T-helper 17 cell (primary cell): ENCODE results near the gene CYP11A1. TPM values are rescaled to one million over a fixed set of nuclear protein-coding genes. Genes with fewer than 3 reads are reported as not detected.

Source experiments
- ATAC-seq: fragments of 150-1000 bp; cut with Tn5 transposase; 2 replicates; pipeline ENCODE4 v1.10.0; 2021; ENCODE audit warnings: mild to moderate bottlenecking, moderate library complexity
- DNase-seq, 3 donors: peaks; one replicate each; pipeline versions ENCODE4 v3.0.0 to v3.0.0-alpha.2; 2020 to 2021
- H3K9me3 ChIP-seq: one replicate; pipeline ENCODE4 v1.7.0; 2013; ENCODE audit warnings: low read length, mild to moderate bottlenecking; ENCODE audit not compliant: control insufficient read depth, poor library complexity, severe bottlenecking
- H3K27ac Mint-ChIP-seq: one replicate; pipeline ENCODE4 v1.8.0; 2022; ENCODE audit warnings: mild to moderate bottlenecking, moderate library complexity, mixed read lengths
- H3K27me3 Mint-ChIP-seq: one replicate; pipeline ENCODE4 v1.8.0; 2022; ENCODE audit warnings: mixed read lengths
- H3K36me3 Mint-ChIP-seq: one replicate; pipeline ENCODE4 v1.8.0; 2022; ENCODE audit warnings: low read depth, mixed read lengths
- H3K4me1 Mint-ChIP-seq: one replicate; pipeline ENCODE4 v1.8.0; 2022; ENCODE audit warnings: mild to moderate bottlenecking, mixed read lengths
- H3K4me3 Mint-ChIP-seq: one replicate; pipeline ENCODE4 v1.8.0; 2022; ENCODE audit warnings: mild to moderate bottlenecking, moderate library complexity, mixed read lengths
- total RNA-seq, 4 donors: library from RNA in 2 of 4; stranded (reverse) in 2 of 4; gene quantifications; one replicate each; pipeline ENCODE4 v1.2.3 and lab custom pipeline; 2022 to 2026

The CYP11A1 gene
- total RNA-seq, 2 donors from 2014 or later, result not detected

GRCh38 chr15:74350295-74351275 is 16.9 kb downstream of the CYP11A1 start:
- H3K27me3 Mint-ChIP-seq, result peaks cover 23% of the 10 kb centered on the region
- DNase-seq, result no peak

GRCh38 chr15:74349241-74349778 is 18.1 kb downstream of the CYP11A1 start:
- H3K27me3 Mint-ChIP-seq, result peaks cover 31% of the 10 kb centered on the region
- peaks cover 4% of the 10 kb centered on the region for H3K36me3 Mint-ChIP-seq
- no peak overlapping the region for H3K4me3 Mint-ChIP-seq
- DNase-seq, result no peak
- H3K9me3 ChIP-seq, result no peaks in the 10 kb centered on the region
- H3K27ac Mint-ChIP-seq, result no peak overlapping the region
- peaks cover 7% of the 10 kb centered on the region for H3K4me1 Mint-ChIP-seq
- ATAC-seq, result no peak

More at GRCh38 chr15:74350295-74351275, 16.9 kb downstream of the CYP11A1 start:
- Mint-ChIP-seq H3K36me3 (peaks cover 5% of the 10 kb centered on the region), H3K4me3 (no peak overlapping the region), H3K27ac (no peak overlapping the region), H3K4me1 (peaks cover 2% of the 10 kb centered on the region)
- no peaks in the 10 kb centered on the region for H3K9me3 ChIP-seq
- ATAC-seq, result no peak

GRCh38 chr15:74347757-74348250 is 19.6 kb downstream of the CYP11A1 start:
- Mint-ChIP-seq H3K36me3 (peaks cover 4% of the 10 kb centered on the region), H3K27me3 (peaks cover 34% of the 10 kb centered on the region), H3K27ac (no peak overlapping the region), H3K4me1 (peaks cover 7% of the 10 kb centered on the region), H3K4me3 (no peak overlapping the region)
- H3K9me3 ChIP-seq, result no peaks in the 10 kb centered on the region
- ATAC-seq, result no peak
- DNase-seq, result no peak

GRCh38 chr15:74345051-74345450 is 22.4 kb downstream of the CYP11A1 start:
- Mint-ChIP-seq H3K27me3 (peaks cover 25% of the 10 kb centered on the region), H3K4me1 (peaks cover 7% of the 10 kb centered on the region), H3K4me3 (no peak overlapping the region), H3K36me3 (peaks cover 4% of the 10 kb centered on the region), H3K27ac (no peak overlapping the region)
- no peak for DNase-seq
- no peak for ATAC-seq
- H3K9me3 ChIP-seq, result no peaks in the 10 kb centered on the region

- no peak for ATAC-seq
- no peak for DNase-seq
- H3K27me3 Mint-ChIP-seq, result peaks cover 32% of the 10 kb centered on the region
- peaks cover 4% of the 10 kb centered on the region for H3K36me3 Mint-ChIP-seq
- H3K9me3 ChIP-seq, result no peaks in the 10 kb centered on the region
- no peak overlapping the region for H3K27ac Mint-ChIP-seq
- peaks cover 7% of the 10 kb centered on the region for H3K4me1 Mint-ChIP-seq
- H3K4me3 Mint-ChIP-seq, result no peak overlapping the region
Measured at GRCh38 chr15:74343797-74344127, 23.7 kb downstream of the CYP11A1 start.

GRCh38 chr15:74343127-74343796 is 24.2 kb downstream of the CYP11A1 start:
- no peaks in the 10 kb centered on the region for H3K9me3 ChIP-seq
- DNase-seq, result no peak
- Mint-ChIP-seq H3K27ac (no peak overlapping the region), H3K4me3 (no peak overlapping the region), H3K36me3 (peaks cover 4% of the 10 kb centered on the region), H3K4me1 (peaks cover 7% of the 10 kb centered on the region), H3K27me3 (peaks cover 32% of the 10 kb centered on the region)
- no peak for ATAC-seq

GRCh38 chr15:74340150-74340549 is 27.3 kb downstream of the CYP11A1 start:
- DNase-seq (no peak), ATAC-seq (no peak)
- H3K9me3 ChIP-seq, result no peaks in the 10 kb centered on the region
- Mint-ChIP-seq H3K27me3 (peaks cover 30% of the 10 kb centered on the region), H3K36me3 (no peaks in the 10 kb centered on the region), H3K4me3 (no peak overlapping the region), H3K27ac (peak overlapping the region; percentile 69), H3K4me1 (peaks cover 2% of the 10 kb centered on the region)

- H3K36me3 Mint-ChIP-seq, result no peaks in the 10 kb centered on the region
Measured at GRCh38 chr15:74339371-74339770, 28.1 kb downstream of the CYP11A1 start.

GRCh38 chr15:74338676-74339075 is 28.8 kb downstream of the CYP11A1 start:
- Mint-ChIP-seq H3K4me3 (no peak overlapping the region), H3K36me3 (no peaks in the 10 kb centered on the region), H3K4me1 (peaks cover under 1% of the 10 kb centered on the region), H3K27ac (no peak overlapping the region), H3K27me3 (peaks cover 26% of the 10 kb centered on the region)
- no peak for ATAC-seq
- H3K9me3 ChIP-seq, result no peaks in the 10 kb centered on the region
- no peak for DNase-seq

More at GRCh38 chr15:74339371-74339770, 28.1 kb downstream of the CYP11A1 start:
- peaks cover under 1% of the 10 kb centered on the region for H3K4me1 Mint-ChIP-seq
- ATAC-seq, result no peak
- H3K9me3 ChIP-seq, result no peaks in the 10 kb centered on the region
- peaks cover 26% of the 10 kb centered on the region for H3K27me3 Mint-ChIP-seq
- no peak overlapping the region for H3K4me3 Mint-ChIP-seq
- H3K27ac Mint-ChIP-seq, result no peak overlapping the region
- no peak for DNase-seq

- Mint-ChIP-seq H3K4me3 (no peak overlapping the region), H3K27ac (no peak overlapping the region), H3K27me3 (peaks cover 20% of the 10 kb centered on the region), H3K4me1 (peaks cover 2% of the 10 kb centered on the region), H3K36me3 (no peaks in the 10 kb centered on the region)
- no peak for DNase-seq
- no peaks in the 10 kb centered on the region for H3K9me3 ChIP-seq
- ATAC-seq, result no peak
Measured at GRCh38 chr15:74337607-74338211, 29.7 kb downstream of the CYP11A1 start.

- no peaks in the 10 kb centered on the region for H3K9me3 ChIP-seq
- H3K4me3 Mint-ChIP-seq, result no peak overlapping the region
- ATAC-seq (no peak), DNase-seq (no peak)
- H3K27me3 Mint-ChIP-seq, result peaks cover 19% of the 10 kb centered on the region
- no peaks in the 10 kb centered on the region for H3K36me3 Mint-ChIP-seq
- no peak overlapping the region for H3K27ac Mint-ChIP-seq
- peaks cover 2% of the 10 kb centered on the region for H3K4me1 Mint-ChIP-seq
Measured at GRCh38 chr15:74337146-74337545, 30.3 kb downstream of the CYP11A1 start.

- peak overlapping the region; percentile 45 for H3K27ac Mint-ChIP-seq
Measured at GRCh38 chr15:74336061-74337005, 31.1 kb downstream of the CYP11A1 start.

More at GRCh38 chr15:74336061-74337005, 31.1 kb downstream of the CYP11A1 start:
- DNase-seq (no peak), ATAC-seq (no peak)
- H3K4me1 Mint-ChIP-seq, result peaks cover 2% of the 10 kb centered on the region
- no peaks in the 10 kb centered on the region for H3K36me3 Mint-ChIP-seq
- no peaks in the 10 kb centered on the region for H3K9me3 ChIP-seq
- H3K4me3 Mint-ChIP-seq, result no peak overlapping the region
- peaks cover 16% of the 10 kb centered on the region for H3K27me3 Mint-ChIP-seq
